AG04449 (cell line): Measurements from ENCODE around the gene SLC25A47.

Experiments used
- CTCF ChIA-PET: fragments of 350-600 bp; formaldehyde crosslinking; extraction: SDS; loops from one replicate; lab custom pipeline; 2021; ENCODE audit warnings: antibody characterized with exemption; lab: Yijun Ruan, JAX
- POLR2A ChIA-PET: fragments of 400-600, 350-600 bp; formaldehyde crosslinking; extraction: SDS; loops from one replicate; lab custom pipeline; 2020; ENCODE audit warnings: antibody characterized with exemption, inconsistent platforms; lab: Yijun Ruan, JAX
- DNase-seq: peaks from one replicate; pipeline ENCODE4 v3.0.0-alpha.2; 2010; ENCODE audit warnings: low read depth, low spot score
- H3K4me3 ChIP-seq: 2 replicates; pipeline ENCODE4 v1.5.1; 2011; ENCODE audit warnings: low read depth, mild to moderate bottlenecking, control low read depth, low read length
- TF ChIP-seq, protein P1 (sequence below): IDR thresholded peaks from one replicate; pipeline ENCODE4 v1.5.1; 2011; ENCODE audit warnings: mild to moderate bottlenecking, moderate library complexity, low read length, control low read depth, inconsistent platforms; ENCODE audit not compliant: insufficient read depth; ENCODE audit errors: missing control alignments

SLC25A47 gene, protein sequence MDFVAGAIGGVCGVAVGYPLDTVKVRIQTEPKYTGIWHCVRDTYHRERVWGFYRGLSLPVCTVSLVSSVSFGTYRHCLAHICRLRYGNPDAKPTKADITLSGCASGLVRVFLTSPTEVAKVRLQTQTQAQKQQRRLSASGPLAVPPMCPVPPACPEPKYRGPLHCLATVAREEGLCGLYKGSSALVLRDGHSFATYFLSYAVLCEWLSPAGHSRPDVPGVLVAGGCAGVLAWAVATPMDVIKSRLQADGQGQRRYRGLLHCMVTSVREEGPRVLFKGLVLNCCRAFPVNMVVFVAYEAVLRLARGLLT

DNA sequence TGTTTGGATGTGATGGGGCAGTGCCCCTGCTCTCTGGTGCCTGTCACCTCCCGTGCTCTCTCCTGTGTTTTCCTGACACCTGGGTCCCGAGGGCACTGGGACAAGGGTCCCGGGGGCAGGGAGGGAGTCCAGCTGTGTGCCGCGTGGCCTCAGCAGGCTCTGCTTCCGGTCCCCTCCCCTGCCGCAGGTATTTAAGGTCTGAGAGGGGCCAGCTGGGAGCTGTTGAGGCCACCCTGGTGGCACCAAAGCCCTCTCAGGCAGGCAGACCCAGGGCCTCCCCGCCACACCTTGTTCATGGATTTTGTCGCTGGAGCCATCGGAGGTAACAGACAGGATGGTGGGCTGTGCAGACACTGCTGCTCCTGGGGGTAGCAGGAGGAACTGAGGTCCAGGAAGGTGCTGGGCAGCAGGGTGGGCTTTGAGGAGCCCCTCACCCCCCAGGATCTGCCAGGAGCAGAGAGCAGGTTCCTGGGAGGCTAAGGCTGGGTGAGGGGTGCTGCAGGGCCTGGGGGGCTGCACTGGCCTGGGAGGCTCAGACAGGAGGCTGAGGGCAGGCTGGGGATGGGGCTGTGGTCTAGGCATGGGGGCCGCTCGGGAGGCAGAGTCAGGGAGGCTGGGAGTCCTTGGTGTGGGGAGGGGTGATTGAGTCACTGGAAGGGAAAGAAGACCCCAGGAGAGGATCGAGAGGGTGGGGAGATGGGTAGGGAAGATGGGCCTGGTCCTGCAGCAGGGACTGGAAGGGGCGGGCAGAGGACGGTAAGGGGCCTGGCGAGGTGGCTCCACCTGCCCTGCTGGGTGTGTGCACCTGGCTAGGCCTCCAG is at the start of gene SLC25A47:
SLC25A47 (plus strand) TSS at position 219 of the 821 bp plus-strand sequence; CDS start at position 295, 76 bp downstream.
- H3K4me3 ChIP-seq, result no peak within 1 kb of the TSS
- no peak for DNase-seq
- ChIA-PET CTCF (interaction anchor here (1.0 to 1.2 kb wide), 2 partner anchors 11 to 14 kb away, joined by 3 read pairs; no protein-coding TSS in a partner anchor), POLR2A (no interaction called here)
- TF ChIP-seq, protein P1, sequence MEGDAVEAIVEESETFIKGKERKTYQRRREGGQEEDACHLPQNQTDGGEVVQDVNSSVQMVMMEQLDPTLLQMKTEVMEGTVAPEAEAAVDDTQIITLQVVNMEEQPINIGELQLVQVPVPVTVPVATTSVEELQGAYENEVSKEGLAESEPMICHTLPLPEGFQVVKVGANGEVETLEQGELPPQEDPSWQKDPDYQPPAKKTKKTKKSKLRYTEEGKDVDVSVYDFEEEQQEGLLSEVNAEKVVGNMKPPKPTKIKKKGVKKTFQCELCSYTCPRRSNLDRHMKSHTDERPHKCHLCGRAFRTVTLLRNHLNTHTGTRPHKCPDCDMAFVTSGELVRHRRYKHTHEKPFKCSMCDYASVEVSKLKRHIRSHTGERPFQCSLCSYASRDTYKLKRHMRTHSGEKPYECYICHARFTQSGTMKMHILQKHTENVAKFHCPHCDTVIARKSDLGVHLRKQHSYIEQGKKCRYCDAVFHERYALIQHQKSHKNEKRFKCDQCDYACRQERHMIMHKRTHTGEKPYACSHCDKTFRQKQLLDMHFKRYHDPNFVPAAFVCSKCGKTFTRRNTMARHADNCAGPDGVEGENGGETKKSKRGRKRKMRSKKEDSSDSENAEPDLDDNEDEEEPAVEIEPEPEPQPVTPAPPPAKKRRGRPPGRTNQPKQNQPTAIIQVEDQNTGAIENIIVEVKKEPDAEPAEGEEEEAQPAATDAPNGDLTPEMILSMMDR, result no peak

DNA sequence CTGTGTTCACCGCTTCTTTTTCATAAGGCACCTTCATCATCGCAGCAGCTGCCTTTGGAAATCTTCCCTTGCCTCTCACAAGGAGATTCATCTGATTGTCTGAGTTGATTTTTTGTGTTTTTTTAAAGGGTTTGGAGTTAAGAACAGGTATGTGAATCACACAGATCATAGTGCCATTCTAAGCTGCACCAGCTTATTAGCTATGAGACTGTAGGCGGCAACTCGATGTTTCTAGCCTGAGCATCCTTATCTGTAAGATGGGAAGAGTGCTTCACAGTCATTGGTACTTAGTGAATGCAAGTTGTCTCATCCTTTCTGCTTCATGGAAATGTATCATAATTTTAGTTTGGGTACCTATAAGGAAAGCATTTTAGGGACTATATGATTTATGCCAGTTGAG is 48.9 kb upstream of the SLC25A47 start:
- CTCF ChIA-PET, result interaction anchor here (2.1 to 5.5 kb wide), 3 partner anchors 10 to 33 kb away, joined by 5 to 45 read pairs (median 11); no protein-coding TSS in a partner anchor
- H3K4me3 ChIP-seq, result no peak overlapping the region
- TF ChIP-seq, protein P1, result no peak
- DNase-seq, result no peak
- POLR2A ChIA-PET, result no interaction called here

DNA sequence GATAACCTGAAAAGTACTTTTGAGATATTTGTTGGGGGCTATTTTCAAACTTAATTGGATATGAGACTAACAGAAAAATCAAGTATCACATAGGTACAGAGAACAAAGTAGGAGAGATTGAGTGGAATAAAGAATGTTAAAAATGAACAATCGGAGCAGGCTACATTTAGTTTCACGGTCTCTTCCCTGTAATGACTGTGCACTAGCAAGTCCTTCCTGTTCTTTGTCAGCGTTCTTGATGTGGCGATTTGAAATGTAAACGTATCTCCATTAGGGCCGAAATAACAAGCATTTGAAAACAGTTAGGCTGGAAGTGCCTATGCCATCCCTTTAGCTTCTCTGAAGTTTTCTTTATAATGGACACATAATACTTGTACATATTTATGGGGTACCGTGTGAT is 47.9 kb upstream of the SLC25A47 start:
- CTCF ChIA-PET, result interaction anchor here (1.2 to 5.5 kb wide), 3 partner anchors 9 to 16 kb away, joined by 3 to 45 read pairs (median 5); no protein-coding TSS in a partner anchor
- POLR2A ChIA-PET, result no interaction called here
- TF ChIP-seq, protein P1, result no peak

DNA sequence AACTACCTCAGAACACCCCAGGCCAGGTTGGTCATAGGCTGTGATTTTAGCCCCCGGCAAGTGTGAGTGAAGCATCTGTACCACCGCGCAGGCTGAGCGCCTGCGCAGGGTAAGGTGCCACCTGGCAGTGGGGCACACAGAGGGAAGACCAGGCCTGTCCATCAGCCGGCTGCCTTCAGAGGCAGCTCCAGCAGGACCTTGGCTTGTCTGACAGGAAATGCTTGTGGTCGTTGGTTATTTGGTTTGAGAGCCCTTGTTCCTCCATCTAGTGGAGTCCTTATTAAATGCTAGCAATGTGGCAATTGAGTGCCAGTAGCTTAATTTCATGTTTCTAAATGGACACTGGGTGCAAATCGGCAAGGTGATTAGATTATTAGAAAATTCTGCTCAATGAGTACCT is 44.4 kb upstream of the SLC25A47 start:
- TF ChIP-seq, protein P1, result peak; percentile 23
- CTCF ChIA-PET, result interaction anchor here (0.9 to 2.8 kb wide), 12 partner anchors 9 to 332 kb away, joined by 3 to 17 read pairs (median 6); no protein-coding TSS in a partner anchor
- H3K4me3 ChIP-seq, result no peak overlapping the region
- POLR2A ChIA-PET, result interaction anchor here (1.0 kb wide), 1 partner anchor 17 kb away, joined by 3 read pairs; no protein-coding TSS in a partner anchor
- DNase-seq, result no peak

More for the DNA sequence above, 47.9 kb upstream of the SLC25A47 start:
- DNase-seq, result no peak
- no peak overlapping the region for H3K4me3 ChIP-seq

- no peak overlapping the region for H3K4me3 ChIP-seq
- TF ChIP-seq, protein P1, result no peak
- CTCF ChIA-PET, result interaction anchor here (0.9 to 2.8 kb wide), 10 partner anchors 9 to 37 kb away, joined by 3 to 17 read pairs (median 6); no protein-coding TSS in a partner anchor
- DNase-seq, result no peak
- POLR2A ChIA-PET, result interaction anchor here (1.0 kb wide), 1 partner anchor 17 kb away, joined by 3 read pairs; no protein-coding TSS in a partner anchor
Observed at GRCh38 chr14:100279133-100279532, 44.0 kb upstream of the SLC25A47 start.

DNA sequence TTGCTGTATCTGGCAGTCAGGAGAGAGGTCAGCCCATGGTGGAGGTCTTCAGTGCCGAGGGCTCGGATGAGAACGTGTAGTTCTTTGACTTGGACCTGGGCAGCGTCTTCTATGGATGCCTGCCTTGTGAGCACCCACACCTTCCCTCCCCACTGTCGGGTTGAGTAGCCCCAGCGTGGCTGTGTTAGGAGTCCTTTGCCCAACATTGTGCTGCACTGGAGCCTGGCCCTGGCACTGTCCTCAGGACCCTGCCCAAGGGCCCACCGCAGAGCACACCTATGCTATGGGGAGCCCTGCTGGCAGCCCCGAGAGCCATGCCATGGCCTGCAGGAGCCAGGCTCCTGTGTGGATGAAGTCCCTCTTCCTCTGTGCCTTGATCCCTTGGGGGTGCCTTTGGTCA is 43.6 kb upstream of the SLC25A47 start:
- TF ChIP-seq, protein P1, result no peak
- DNase-seq, result no peak
- ChIA-PET POLR2A (no interaction called here), CTCF (interaction anchor here (0.9 to 2.8 kb wide), 9 partner anchors 10 to 37 kb away, joined by 3 to 17 read pairs (median 7); no protein-coding TSS in a partner anchor)
- H3K4me3 ChIP-seq, result no peak overlapping the region
